Smooth muscle cell (in vitro differentiated cells): ENCODE results near the gene SLC3A2. TPM values are rescaled to one million over a fixed set of nuclear protein-coding genes. Genes with fewer than 3 reads are reported as not detected.
"Not testable (repeated sequence)": the region's sequence is repeated elsewhere in the genome, so short reads cannot be mapped to it uniquely, and the experiment has no call there.

Experiments
- DNase-seq: peaks from one replicate; lab custom pipeline; 2025; ENCODE audit not compliant: unreplicated experiment; lab: John Stamatoyannopoulos, UW
- H2AFZ ChIP-seq: fragments of 200-600 bp; sonication (generic); 2 replicates; pipeline ENCODE4 v1.6.0; 2016; ENCODE audit warnings: antibody characterized with exemption, low read depth, mild to moderate bottlenecking
- H3F3A ChIP-seq: fragments of 200-600 bp; sonication (generic); 2 replicates; pipeline ENCODE4 v1.6.0; 2017; ENCODE audit warnings: antibody characterized with exemption, low read depth
- H3K27ac ChIP-seq: fragments of 200-600 bp; sonication (generic); 2 replicates; pipeline ENCODE4 v1.5.1; 2016; ENCODE audit warnings: low read depth, mild to moderate bottlenecking
- H3K27me3 ChIP-seq: fragments of 200-600 bp; sonication (generic); 2 replicates; pipeline ENCODE4 v1.6.1; 2016; ENCODE audit warnings: low read depth, mild to moderate bottlenecking
- H3K36me3 ChIP-seq: fragments of 200-600 bp; sonication (generic); 2 replicates; pipeline ENCODE4 v1.5.1; 2016; ENCODE audit warnings: low read depth
- H3K4me1 ChIP-seq: fragments of 200-600 bp; sonication (generic); 2 replicates; pipeline ENCODE4 v1.5.1; 2016; ENCODE audit warnings: low read depth
- H3K4me2 ChIP-seq: fragments of 200-600 bp; sonication (generic); 2 replicates; pipeline ENCODE4 v1.6.0; 2016; ENCODE audit warnings: mild to moderate bottlenecking
- H3K4me3 ChIP-seq: fragments of 200-600 bp; sonication (generic); 2 replicates; pipeline ENCODE4 v1.5.1; 2016; ENCODE audit warnings: mild to moderate bottlenecking
- H3K79me2 ChIP-seq: fragments of 200-600 bp; sonication (generic); 2 replicates; pipeline ENCODE4 v1.6.0; 2016; ENCODE audit warnings: low read depth, mild to moderate bottlenecking
- H3K9ac ChIP-seq: fragments of 200-600 bp; sonication (generic); 2 replicates; pipeline ENCODE4 v1.6.0; 2016; ENCODE audit warnings: low read depth
- H3K9me3 ChIP-seq: fragments of 200-600 bp; sonication (generic); replicated peaks from 2 replicates; pipeline ENCODE4 v1.5.1; 2016; ENCODE audit warnings: low read depth
- H4K20me1 ChIP-seq: fragments of 200-600 bp; sonication (generic); 2 replicates; pipeline ENCODE4 v1.6.0; 2016; ENCODE audit warnings: low read depth
- CTCF ChIP-seq: fragments of 200-600 bp; sonication (generic); IDR thresholded peaks from 2 replicates; pipeline ENCODE4 v1.5.1; 2017; ENCODE audit warnings: borderline replicate concordance, mild to moderate bottlenecking, antibody characterized with exemption; ENCODE audit not compliant: insufficient read depth, poor library complexity, severe bottlenecking
- WGBS: methylation state at CpG from one replicate; pipeline ENCODE4 v1.1.7; 2016; ENCODE audit warnings: low lambda C conversion rate; 5-methylcytosine and 5-hydroxymethylcytosine counted together
- polyA plus RNA-seq: library from polyadenylated mRNA; unstranded; fragments of >200 nt; fragmentation: Nextera tagmentation; extraction: Ambion mirVana; gene quantifications from 2 replicates; pipeline ENCODE4 v1.2.1, GENCODE V29; 2016
- total RNA-seq: library from RNA; depleted of rRNA; stranded (reverse); fragments of >200 nt; gene quantifications from 2 replicates; pipeline ENCODE4 v1.2.3, GENCODE V29; 2014

The SLC3A2 gene
- total and polyA plus RNA-seq, 2 experiments from 2014 or later = 179 to 181 TPM

- DNase-seq = peak; percentile 54
- Histone ChIP-seq H3K9ac (peak overlapping the region; percentile 98), H3K27ac (peak overlapping the region; percentile 100), H3K9me3 (no peaks in the 10 kb centered on the region), H3K79me2 (peaks cover 26% of the 10 kb centered on the region), H3K4me2 (peak overlapping the region; percentile 91), H2AFZ (peak overlapping the region; percentile 96), H3K4me3 (peak overlapping the region; percentile 89), H3K4me1 (peaks cover 11% of the 10 kb centered on the region), H3K36me3 (no peaks in the 10 kb centered on the region), H3F3A (peaks cover 29% of the 10 kb centered on the region), H3K27me3 (no peaks in the 10 kb centered on the region), H4K20me1 (no peaks in the 10 kb centered on the region)
- WGBS = under 1% methylated on average over 33 of the region's 33 CpGs
- TF ChIP-seq CTCF = no peak
Observed at GRCh38 chr11:62841361-62842170, 39.1 kb upstream of the SLC3A2 start.

DNA sequence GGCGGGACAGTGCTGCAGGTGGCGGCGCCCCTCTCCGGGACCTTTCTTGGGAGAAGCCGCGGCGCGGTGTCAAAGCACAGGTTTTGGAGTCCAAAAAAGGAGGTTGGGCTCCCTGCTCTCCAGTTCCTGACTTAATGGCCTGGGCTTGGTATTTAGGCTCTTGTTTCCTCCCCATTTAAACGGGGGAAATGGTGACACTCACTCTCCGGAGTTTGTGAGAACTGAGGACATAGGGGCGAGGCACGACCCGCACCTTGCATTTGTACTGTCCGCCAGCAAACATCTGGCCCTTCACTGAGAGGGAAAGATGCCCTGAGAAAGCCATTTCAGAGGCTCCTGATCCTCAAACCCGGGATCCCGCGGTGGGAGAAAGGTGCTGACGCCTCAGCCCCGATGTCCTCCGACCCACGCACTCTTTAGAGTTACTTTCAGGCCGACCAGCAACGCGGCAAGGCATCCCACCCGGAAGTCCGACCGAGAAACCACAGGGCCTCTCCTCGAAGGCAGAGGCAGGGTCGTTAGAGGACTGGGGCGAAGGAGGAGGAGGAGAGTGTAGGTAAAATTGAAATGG is 38.4 kb upstream of the SLC3A2 start:
- Histone ChIP-seq H4K20me1 (no peaks in the 10 kb centered on the region), H3F3A (peaks cover 29% of the 10 kb centered on the region), H3K27me3 (no peaks in the 10 kb centered on the region), H3K79me2 (peaks cover 20% of the 10 kb centered on the region), H3K4me3 (peak overlapping the region; percentile 58), H3K4me2 (peak overlapping the region; percentile 91), H3K9ac (peak overlapping the region; percentile 98), H2AFZ (peak overlapping the region; percentile 96), H3K36me3 (no peaks in the 10 kb centered on the region), H3K27ac (peak overlapping the region; percentile 100), H3K9me3 (no peaks in the 10 kb centered on the region), H3K4me1 (peaks cover 11% of the 10 kb centered on the region)
- DNase-seq = no peak
- TF ChIP-seq CTCF = no peak
- 4% methylated on average over 30 of the region's 30 CpGs for WGBS

- Histone ChIP-seq H3K4me1 (peaks cover 11% of the 10 kb centered on the region), H3K4me3 (peak overlapping the region; percentile 58), H3K79me2 (peaks cover 14% of the 10 kb centered on the region), H3K27ac (peak overlapping the region; percentile 100), H2AFZ (peak overlapping the region; percentile 96), H3K4me2 (peak overlapping the region; percentile 91), H3K9ac (peak overlapping the region; percentile 98), H3F3A (peaks cover 29% of the 10 kb centered on the region)
- H3K27me3 ChIP-seq, H4K20me1 ChIP-seq, H3K36me3 ChIP-seq, DNase-seq, H3K9me3 ChIP-seq: not testable (repeated sequence)
- 75% methylated on average over 9 of the region's 9 CpGs for WGBS
Observed at GRCh38 chr11:62842891-62843290, 37.8 kb upstream of the SLC3A2 start.

GRCh38 chr11:62843466-62843865 is 37.2 kb upstream of the SLC3A2 start:
- Histone ChIP-seq H3K4me1 (peaks cover 11% of the 10 kb centered on the region), H3K27me3 (no peaks in the 10 kb centered on the region), H3K4me2 (no peak overlapping the region), H3K4me3 (no peak overlapping the region), H4K20me1 (no peaks in the 10 kb centered on the region), H3K9me3 (no peaks in the 10 kb centered on the region), H3K79me2 (peaks cover 8% of the 10 kb centered on the region), H2AFZ (peak overlapping the region; percentile 60), H3F3A (peaks cover 29% of the 10 kb centered on the region), H3K27ac (peak overlapping the region; percentile 16), H3K9ac (no peak overlapping the region), H3K36me3 (no peaks in the 10 kb centered on the region)
- DNase-seq = no peak
- 87% methylated on average over 3 of the region's 3 CpGs for WGBS
- no peak for TF ChIP-seq CTCF
